NCI-H2029 (cell line): ENCODE data around the gene CD81.

Experiments used
- DNase-seq: peaks from one replicate; lab custom pipeline; 2025; lab: John Stamatoyannopoulos, UW

The CD81 gene

DNA sequence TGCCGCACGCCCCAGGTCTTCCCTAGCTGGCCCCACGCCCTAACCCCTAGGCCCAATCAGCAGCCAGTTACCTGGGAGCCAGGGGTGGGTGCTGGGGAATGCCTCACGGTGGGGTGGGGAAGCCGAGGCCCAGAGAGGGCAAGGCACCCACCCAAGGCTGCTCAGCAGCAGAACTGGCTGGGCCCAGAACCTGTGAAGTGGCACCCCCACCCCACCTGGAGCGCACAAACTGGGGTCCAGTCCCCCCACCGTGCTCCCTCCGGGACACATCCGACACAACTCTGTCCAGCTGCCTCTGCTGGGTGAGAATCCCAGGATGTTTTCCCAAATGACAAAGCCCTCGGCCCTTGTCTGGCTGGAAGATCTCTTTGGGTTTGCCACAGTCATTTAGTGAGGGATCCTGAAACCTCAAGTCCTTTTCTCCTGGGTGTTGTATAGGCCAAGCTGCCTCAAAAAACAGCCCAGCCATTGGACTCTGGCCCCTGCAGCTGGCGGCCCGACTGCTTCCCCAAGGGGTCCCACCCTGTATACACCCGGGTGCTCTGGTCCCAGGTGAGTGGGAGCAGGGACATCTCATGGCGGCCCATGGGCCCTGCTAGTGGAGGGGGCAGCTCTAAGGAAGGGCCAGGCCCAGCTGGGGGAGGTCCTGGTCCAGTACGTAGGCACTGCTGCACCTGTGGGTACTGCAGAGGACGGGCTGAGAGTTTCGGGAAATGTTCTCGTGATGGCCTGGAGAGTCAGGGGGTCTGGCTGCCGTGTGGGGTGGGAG lies 44.3 kb downstream of the CD81 start:
- DNase-seq: no peak

GRCh38 chr11:2421996-2422395 lies 44.9 kb downstream of the CD81 start:
- DNase-seq: no peak

DNA sequence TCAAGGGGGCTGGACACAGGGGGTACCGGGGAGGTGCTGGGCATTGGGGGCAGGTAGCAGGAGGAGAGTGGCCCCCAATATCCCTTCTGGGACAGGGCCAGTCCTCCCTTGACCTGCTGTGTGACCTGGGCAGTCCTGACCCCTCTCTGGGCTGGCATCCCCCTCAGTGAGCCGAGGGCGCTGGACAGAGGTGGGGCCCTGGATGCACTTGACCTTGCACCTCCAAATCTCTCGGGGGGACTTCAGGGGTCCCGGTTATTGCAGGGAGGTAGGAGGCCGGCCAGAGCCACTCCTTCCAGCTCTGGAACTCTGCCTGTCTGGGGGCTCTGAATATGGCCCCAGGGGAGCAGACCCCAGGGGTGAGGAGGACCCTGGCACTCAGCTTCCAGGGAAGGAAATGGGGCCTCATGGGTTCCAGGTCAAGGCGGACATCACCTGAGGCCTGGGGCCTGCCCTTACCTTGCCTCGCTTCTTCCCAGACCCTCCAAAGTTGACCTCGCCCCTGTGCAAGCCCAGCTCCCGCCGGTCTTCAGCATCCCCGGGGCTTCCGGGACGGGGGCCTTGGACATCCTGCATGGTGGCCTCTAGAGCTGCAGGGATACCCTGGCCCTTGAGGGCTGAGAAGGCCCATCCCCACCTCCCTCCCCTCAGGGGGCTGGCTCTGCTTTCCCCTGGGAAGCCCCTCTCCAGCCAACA lies 45.5 kb downstream of the CD81 start:
- no peak for DNase-seq

- DNase-seq: no peak
Observed at GRCh38 chr11:2423157-2424025, 46.3 kb downstream of the CD81 start.

GRCh38 chr11:2424811-2425495 lies 47.8 kb downstream of the CD81 start:
- DNase-seq: no peak

DNA sequence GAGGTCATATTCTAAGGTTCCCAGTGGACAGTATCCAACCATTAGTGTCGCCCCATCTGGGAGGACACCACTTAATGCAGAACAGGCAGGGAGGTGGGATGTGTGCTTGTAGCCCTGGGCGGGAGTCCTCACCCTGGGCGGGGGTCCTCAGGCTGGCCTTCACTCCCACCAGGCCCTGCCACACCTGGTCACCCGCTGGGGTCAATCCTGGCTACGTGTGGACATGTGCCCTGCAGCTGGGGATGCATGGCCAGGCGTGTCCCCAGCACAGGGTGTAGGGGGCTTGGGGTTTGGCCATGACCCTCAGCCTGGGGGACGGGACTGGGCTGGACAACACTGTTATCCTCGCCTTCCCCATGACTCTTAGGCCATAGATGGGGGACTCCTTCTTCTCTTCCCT lies 48.4 kb downstream of the CD81 start:
- no peak for DNase-seq

- DNase-seq: no peak
Observed at GRCh38 chr11:2426221-2426620, 49.1 kb downstream of the CD81 start.

- peak; percentile 35 for DNase-seq
Observed at GRCh38 chr11:2426826-2427521, 49.9 kb downstream of the CD81 start.

GRCh38 chr11:2427721-2428321 lies 50.7 kb downstream of the CD81 start:
- no peak for DNase-seq

- peak; percentile 33 for DNase-seq
Observed at GRCh38 chr11:2428322-2428795, 51.2 kb downstream of the CD81 start.

DNA sequence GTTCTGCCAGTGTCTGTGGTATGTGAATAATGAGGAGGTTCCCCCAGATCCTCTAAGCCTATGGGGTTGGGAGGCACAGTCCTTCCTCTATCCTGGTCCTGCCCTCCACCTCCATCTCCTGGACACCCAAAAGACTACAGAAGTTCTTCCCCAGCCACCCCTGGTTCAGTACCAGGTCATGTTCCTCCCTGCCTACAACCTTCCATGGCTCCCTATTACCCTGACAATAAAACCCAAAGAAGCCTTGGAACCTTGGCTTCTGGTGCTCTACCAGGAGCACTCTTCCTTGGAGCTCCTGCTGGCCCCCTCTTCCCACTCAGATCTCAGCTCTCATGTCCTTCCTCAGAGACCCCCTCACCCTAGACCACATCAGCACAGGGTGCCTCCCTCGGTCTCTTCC lies 54.3 kb downstream of the CD81 start:
- DNase-seq: no peak

GRCh38 chr11:2432171-2432621 lies 55.1 kb downstream of the CD81 start:
- no peak for DNase-seq

DNA sequence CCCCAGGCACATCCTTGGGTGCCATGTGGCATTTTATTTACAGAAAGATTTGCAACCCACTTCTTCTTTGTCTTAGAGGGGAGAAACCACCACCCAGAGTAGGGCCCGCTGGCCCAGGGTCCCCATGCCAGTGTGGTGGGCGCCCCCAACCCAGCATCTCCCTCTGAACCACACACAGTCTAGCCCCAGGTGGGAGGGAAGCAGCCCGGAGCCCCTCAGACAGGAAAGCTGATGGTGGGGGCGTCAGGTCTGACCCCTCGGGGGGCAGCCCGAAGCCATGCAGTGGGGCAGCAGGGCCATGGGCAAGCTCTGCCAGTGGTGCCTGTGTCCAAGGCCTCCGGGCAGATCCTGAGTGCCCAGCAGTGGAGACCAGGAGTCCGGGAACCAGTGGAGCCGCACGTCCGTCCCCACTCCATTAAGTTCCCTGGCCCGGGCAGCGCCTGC lies 55.5 kb downstream of the CD81 start:
- no peak for DNase-seq

DNA sequence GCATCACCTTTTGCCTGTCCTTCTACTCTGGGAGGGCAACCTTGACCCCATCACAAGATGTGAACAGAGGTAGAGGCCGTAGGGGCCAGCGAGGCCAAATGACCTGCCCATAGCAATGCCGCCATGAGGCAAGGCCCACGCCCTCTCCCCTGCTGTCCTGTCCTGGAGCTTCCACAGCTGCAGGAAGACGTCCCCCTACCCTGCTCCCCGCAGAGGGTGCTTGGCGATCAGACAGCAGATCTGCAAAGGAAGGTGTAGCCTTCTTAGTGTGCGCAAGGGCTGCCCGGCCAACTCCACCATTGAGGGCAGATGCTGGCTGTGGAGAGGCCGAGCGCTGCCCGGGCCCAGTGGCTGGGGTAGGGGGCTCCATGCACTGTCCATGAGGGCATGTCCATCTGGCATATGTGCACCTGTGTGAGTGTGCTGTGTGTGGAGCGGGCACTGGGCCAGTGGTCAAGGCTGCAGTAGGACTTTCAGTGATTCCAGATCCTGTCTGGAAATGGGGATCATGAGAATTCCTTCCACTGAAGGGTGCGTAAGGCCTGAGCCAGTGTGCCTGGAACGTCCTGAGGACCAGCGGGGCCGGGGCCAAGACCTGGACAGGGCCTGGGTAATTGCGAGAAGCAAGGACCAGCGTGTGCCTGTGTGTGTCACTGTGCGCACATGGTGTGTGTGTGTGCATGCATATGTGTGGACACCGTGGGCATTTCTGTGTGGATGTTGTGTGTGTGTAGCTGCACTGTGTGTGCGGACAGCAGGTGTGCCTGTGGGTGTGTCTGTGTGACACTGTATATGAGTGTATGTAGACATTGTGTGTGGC lies 56.2 kb downstream of the CD81 start:
- DNase-seq: no peak

- no peak for DNase-seq
Observed at GRCh38 chr11:2434008-2434407, 56.9 kb downstream of the CD81 start.

- DNase-seq: no peak
Observed at GRCh38 chr11:2434506-2435255, 57.6 kb downstream of the CD81 start.

GRCh38 chr11:2435288-2436012 lies 58.3 kb downstream of the CD81 start:
- DNase-seq: no peak

GRCh38 chr11:2436013-2436520 lies 59.0 kb downstream of the CD81 start:
- DNase-seq: no peak
